Effector memory CD4-positive, alpha-beta T cell (primary cell): ENCODE measurements around the gene ODAD3.
"Not testable (repeated sequence)": the region's sequence is repeated elsewhere in the genome, so short reads cannot be mapped to it uniquely, and the experiment has no call there.

Experiments used
- DNase-seq, 3 donors: peaks; one replicate each; pipeline ENCODE4 v3.0.0-alpha.2; 2020
- H3K27ac ChIP-seq: 2 replicates; pipeline ENCODE4 v1.7.0; 2013; ENCODE audit warnings: mild to moderate bottlenecking, low read length, moderate library complexity; ENCODE audit not compliant: insufficient read depth, poor library complexity, severe bottlenecking
- H3K27me3 ChIP-seq: replicated peaks from 2 replicates; pipeline ENCODE4 v1.7.0; 2013; ENCODE audit warnings: mild to moderate bottlenecking, low read length; ENCODE audit not compliant: insufficient read depth, control insufficient read depth, poor library complexity, severe bottlenecking
- H3K36me3 ChIP-seq: 2 replicates; pipeline ENCODE4 v1.7.0; 2013; ENCODE audit warnings: mild to moderate bottlenecking, low read length, moderate library complexity; ENCODE audit not compliant: control insufficient read depth, insufficient read depth
- H3K4me1 ChIP-seq: 2 replicates; pipeline ENCODE4 v1.7.0; 2013; ENCODE audit warnings: low read length, mild to moderate bottlenecking; ENCODE audit not compliant: control insufficient read depth, insufficient read depth, poor library complexity, severe bottlenecking
- H3K4me3 ChIP-seq: 2 replicates; pipeline ENCODE4 v1.7.0; 2013; ENCODE audit warnings: low read length, low read depth, mild to moderate bottlenecking; ENCODE audit not compliant: insufficient read depth, poor library complexity, severe bottlenecking
- H3K9me3 ChIP-seq: 2 replicates; pipeline ENCODE4 v1.7.0; 2013; ENCODE audit warnings: mild to moderate bottlenecking, low read length, moderate library complexity; ENCODE audit not compliant: control insufficient read depth

ODAD3 gene

GRCh38 chr19:11478167-11479089 is 43.5 kb upstream of the ODAD3 start:
- H3K27me3 ChIP-seq: peaks cover 38% of the 10 kb centered on the region
- H3K4me1 ChIP-seq: peaks cover 26% of the 10 kb centered on the region
- no peak overlapping the region for H3K4me3 ChIP-seq
- no peaks in the 10 kb centered on the region for H3K36me3 ChIP-seq
- no peak overlapping the region for H3K27ac ChIP-seq
- DNase-seq: no peak
- no peaks in the 10 kb centered on the region for H3K9me3 ChIP-seq

DNA sequence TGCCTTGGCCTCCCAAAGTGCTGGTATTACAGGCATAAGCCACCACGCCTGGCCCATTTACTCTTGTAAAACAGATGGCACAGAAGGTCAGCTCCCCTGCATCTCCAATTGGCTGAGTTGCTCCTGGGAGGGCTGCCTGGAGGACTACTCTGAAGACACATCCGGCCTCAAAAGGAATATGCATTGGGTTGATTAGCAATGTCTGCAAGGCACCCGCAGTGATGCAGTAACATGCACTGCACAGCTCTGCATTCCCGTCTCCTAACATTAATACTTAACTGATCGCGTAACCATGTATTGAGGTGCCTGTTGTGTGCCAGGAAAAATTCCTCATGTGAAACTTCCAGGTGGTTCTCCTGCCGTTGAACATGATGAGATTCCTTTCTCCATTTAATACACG is 40.9 kb upstream of the ODAD3 start:
- H3K4me3 ChIP-seq: no peak overlapping the region
- peaks cover 16% of the 10 kb centered on the region for H3K27me3 ChIP-seq
- H3K9me3 ChIP-seq: no peaks in the 10 kb centered on the region
- no peak overlapping the region for H3K27ac ChIP-seq
- H3K4me1 ChIP-seq: peaks cover 11% of the 10 kb centered on the region
- no peak for DNase-seq
- H3K36me3 ChIP-seq: no peaks in the 10 kb centered on the region

- not testable (repeated sequence) for H3K36me3 ChIP-seq, H3K4me3 ChIP-seq, H3K4me1 ChIP-seq, H3K9me3 ChIP-seq, H3K27ac ChIP-seq, DNase-seq
- H3K27me3 ChIP-seq: peaks cover 13% of the 10 kb centered on the region
Observed at GRCh38 chr19:11475343-11475742, 40.4 kb upstream of the ODAD3 start.

DNA sequence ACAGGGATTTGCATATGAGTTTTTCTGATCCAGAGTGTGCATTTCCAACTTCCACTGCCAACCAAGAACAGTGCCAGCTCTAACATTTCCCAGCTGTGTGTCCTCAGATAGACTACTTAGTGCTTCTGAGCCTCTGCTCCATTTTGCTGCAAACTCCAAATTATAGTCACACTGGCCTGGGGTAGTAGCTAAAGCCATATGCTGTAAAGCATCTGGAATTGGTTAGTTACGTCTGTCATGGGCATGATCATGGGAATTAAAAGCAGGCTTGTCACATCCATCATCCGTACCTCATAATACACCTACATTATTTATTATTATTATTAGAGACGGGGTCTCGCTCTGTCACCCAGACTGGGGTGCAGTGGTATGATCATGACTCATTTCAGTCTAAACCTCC is 38.8 kb upstream of the ODAD3 start:
- H3K27ac ChIP-seq: no peak overlapping the region
- no peaks in the 10 kb centered on the region for H3K9me3 ChIP-seq

DNA sequence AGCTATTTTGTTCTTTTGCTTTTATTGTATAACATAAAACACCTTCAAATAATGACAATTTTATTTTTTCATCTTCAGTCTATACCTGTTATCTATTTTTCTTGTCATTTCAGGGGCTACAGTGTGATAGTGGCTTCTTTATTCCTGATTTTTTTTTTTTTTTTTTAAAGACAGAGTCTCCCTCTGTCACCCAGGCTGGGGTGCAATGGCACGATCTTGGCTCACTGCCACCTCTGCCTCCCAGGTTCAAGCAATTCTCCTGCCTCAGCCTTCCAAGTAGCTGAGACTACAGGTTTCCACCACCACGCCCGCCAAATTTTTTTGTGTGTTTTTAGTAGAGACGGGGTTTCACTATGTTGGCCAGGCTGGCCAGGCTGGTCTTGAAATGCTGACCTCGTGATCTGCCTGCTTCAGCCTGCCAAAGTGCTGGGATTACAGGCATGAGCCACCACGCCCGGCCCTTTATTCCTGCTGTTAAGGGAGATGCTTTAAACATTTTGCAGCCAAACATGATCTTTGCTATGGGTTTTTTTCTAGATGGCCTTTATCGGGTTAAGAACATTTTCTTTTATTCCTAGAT is 33.4 kb upstream of the ODAD3 start:
- not testable (repeated sequence) for H3K4me1 ChIP-seq

More for the DNA sequence above, 38.8 kb upstream of the ODAD3 start:
- Histone ChIP-seq H3K27me3 (no peaks in the 10 kb centered on the region), H3K36me3 (no peaks in the 10 kb centered on the region), H3K4me1 (no peaks in the 10 kb centered on the region), H3K4me3 (no peak overlapping the region)
- DNase-seq: no peak

DNA sequence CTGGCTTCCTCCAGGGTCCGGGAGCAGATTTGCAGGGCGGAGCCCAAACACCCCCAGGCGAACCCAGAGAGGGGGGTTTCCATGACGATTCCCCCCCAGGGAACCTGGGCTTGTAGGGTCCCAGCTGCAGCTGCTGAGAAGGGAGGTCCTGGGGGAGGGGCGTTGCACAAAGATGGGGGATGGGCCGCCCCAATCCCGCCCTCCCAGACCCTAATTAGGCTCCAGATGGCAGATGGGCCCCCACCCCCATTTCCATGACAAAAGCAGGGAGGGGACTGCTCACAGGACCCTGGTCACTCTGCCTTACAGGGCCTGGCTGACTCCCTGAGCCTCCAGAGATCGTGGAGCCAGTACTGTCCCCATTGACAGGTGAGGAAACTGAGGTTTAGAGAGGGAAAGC is 30.7 kb upstream of the ODAD3 start:
- H3K4me1 ChIP-seq: no peaks in the 10 kb centered on the region
- DNase-seq: no peak
- no peak overlapping the region for H3K27ac ChIP-seq
- H3K4me3 ChIP-seq: no peak overlapping the region
- H3K9me3 ChIP-seq: no peaks in the 10 kb centered on the region
- H3K27me3 ChIP-seq: no peaks in the 10 kb centered on the region
- H3K36me3 ChIP-seq: no peaks in the 10 kb centered on the region

More for the DNA sequence above, 33.4 kb upstream of the ODAD3 start:
- H3K36me3 ChIP-seq, H3K4me3 ChIP-seq, DNase-seq, H3K27me3 ChIP-seq, H3K9me3 ChIP-seq, H3K27ac ChIP-seq: not testable (repeated sequence)

DNA sequence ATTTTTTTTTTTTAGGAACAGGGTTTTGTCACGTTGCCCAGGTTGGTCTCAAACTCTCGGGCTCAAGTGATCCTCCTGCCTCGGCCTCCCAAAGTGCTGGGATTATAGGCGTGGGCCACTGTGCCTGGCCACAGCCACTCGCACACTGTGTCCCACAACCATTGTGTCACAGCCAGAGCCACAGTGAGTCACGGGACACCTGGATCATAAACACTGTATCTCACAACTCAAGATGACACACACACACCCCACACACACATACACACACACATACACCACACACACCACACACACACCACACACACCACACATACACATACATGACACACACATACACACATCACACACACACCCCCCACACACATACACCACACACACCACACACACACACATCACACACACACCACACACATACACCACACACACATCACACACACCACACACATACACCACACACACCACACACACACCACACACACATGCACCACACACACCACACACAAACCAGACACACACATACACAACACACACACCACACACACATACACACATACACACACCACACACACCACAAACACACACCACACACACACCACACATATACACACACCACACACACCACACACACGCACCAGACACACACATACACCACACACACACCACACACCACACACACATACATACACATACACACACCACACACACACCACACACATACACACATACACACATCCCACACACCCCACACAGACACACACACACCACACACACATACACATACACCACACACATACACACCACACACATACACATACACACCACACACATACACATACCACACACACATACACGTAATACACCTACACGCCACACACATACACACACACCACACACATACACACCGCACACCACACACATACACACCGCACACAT is 29.7 kb upstream of the ODAD3 start:
- Histone ChIP-seq H3K9me3 (no peaks in the 10 kb centered on the region), H3K27ac (no peak overlapping the region), H3K36me3 (no peaks in the 10 kb centered on the region), H3K27me3 (no peaks in the 10 kb centered on the region), H3K4me1 (no peaks in the 10 kb centered on the region), H3K4me3 (no peak overlapping the region)
- no peak for DNase-seq

DNA sequence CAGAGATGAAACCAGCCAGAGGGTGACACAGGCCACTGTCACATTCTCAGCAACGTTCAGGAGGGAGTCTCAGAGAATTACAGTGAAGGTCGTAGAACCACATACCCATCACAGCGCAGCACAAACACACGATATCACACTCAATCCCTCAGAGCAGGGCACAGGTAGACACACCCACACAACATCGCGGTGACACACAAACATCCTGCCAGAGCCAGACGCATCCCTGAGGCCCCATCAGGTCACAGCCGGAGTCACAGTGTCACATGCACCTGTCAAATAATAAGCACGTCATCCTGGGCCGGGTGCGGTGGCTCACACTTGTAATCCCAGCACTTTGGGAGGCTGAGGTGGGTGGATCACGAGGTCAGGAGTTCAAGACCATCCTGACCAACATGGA is 28.5 kb upstream of the ODAD3 start:
- Histone ChIP-seq H3K36me3 (no peaks in the 10 kb centered on the region), H3K9me3 (no peaks in the 10 kb centered on the region), H3K27ac (no peak overlapping the region), H3K27me3 (no peaks in the 10 kb centered on the region), H3K4me3 (no peak overlapping the region), H3K4me1 (no peaks in the 10 kb centered on the region)
- no peak for DNase-seq

DNA sequence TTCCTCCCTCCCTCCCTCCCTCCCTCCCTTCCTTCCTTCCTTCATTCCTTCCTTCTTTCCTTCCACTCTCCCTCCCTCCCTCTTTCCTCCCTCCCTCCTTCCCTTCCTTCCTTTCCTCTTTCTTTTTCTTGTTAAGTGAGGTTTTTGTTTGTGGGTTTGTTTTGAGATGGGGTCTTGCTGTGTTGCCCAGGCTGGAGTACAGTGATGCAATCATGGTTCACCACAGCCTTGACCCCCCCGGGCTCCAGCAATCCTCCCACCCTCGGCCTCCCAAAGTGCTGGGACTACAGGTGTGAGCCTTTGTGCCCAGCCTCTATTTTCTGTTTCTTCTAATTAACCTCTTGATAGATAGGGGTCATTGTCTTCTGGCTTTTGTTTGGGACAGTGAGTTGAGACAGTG is 26.5 kb upstream of the ODAD3 start:
- no peak for DNase-seq
- Histone ChIP-seq H3K4me1 (no peaks in the 10 kb centered on the region), H3K9me3 (no peaks in the 10 kb centered on the region), H3K36me3 (no peaks in the 10 kb centered on the region), H3K27ac (no peak overlapping the region), H3K27me3 (no peaks in the 10 kb centered on the region), H3K4me3 (no peak overlapping the region)
